Lower leg skin (tissue), 3 donors: ENCODE results near the gene EHBP1.

Source experiments
- POLR2A ChIP-seq, 2 donors: fragments of 450-650 bp; IDR thresholded peaks; one replicate each; pipeline ENCODE4 v1.6.1; 2016 to 2017; ENCODE audit warnings: antibody characterized with exemption in 2 of 2, mild to moderate bottlenecking in 1 of 2, moderate library complexity in 1 of 2
- TF ChIP-seq, protein P1 (sequence below), 3 donors: fragments of 450-650 bp; IDR thresholded peaks; one replicate each; pipeline ENCODE4 v1.5.1; 2016; ENCODE audit warnings: antibody characterized with exemption in 3 of 3, mild to moderate bottlenecking in 3 of 3, moderate library complexity in 2 of 3

DNA sequence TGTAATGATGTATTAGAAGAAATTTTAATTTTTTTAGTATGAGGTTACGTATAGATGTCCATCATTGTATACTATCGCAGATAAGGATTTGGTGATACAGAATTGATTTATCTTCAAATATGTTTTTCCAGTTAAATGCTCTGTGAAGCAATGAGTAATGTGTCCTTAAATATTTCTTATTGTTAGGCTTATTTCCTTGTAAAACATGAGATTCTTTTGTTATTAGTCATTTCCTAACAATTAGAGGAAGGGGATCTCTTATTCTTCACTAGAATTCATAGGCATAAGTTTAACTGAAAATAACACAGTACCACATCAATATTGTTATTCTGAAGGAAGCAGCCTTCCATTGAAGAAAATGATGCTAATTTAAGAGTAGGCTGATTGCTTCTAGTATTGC is 329.7 kb downstream of the EHBP1 start:
- no peak for TF ChIP-seq POLR2A (IDR thresholded peaks at IDR 0.05)
- TF ChIP-seq, protein P1, sequence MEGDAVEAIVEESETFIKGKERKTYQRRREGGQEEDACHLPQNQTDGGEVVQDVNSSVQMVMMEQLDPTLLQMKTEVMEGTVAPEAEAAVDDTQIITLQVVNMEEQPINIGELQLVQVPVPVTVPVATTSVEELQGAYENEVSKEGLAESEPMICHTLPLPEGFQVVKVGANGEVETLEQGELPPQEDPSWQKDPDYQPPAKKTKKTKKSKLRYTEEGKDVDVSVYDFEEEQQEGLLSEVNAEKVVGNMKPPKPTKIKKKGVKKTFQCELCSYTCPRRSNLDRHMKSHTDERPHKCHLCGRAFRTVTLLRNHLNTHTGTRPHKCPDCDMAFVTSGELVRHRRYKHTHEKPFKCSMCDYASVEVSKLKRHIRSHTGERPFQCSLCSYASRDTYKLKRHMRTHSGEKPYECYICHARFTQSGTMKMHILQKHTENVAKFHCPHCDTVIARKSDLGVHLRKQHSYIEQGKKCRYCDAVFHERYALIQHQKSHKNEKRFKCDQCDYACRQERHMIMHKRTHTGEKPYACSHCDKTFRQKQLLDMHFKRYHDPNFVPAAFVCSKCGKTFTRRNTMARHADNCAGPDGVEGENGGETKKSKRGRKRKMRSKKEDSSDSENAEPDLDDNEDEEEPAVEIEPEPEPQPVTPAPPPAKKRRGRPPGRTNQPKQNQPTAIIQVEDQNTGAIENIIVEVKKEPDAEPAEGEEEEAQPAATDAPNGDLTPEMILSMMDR (IDR thresholded peaks at IDR 0.05): no peak
